Glutamatergic neuron (in vitro differentiated cells): Measurements from ENCODE around the gene CROCC2. TPM values are rescaled to one million over a fixed set of nuclear protein-coding genes. Genes with fewer than 3 reads are reported as not detected.
A peak's percentile ranks its signal among the peaks of the same experiment; 100 is the strongest.

ENCODE experiments used
- DNase-seq: peaks from one replicate; pipeline ENCODE4 v3.0.0; 2022
- H3K27ac Mint-ChIP-seq: one replicate; pipeline ENCODE4 v1.8.0; 2020; ENCODE audit warnings: mild to moderate bottlenecking, mixed read lengths, inconsistent platforms; ENCODE audit not compliant: unreplicated experiment
- H3K27me3 Mint-ChIP-seq: one replicate; pipeline ENCODE4 v1.8.0; 2020; ENCODE audit warnings: mild to moderate bottlenecking, moderate library complexity, mixed read lengths, inconsistent platforms; ENCODE audit not compliant: unreplicated experiment
- H3K36me3 Mint-ChIP-seq: one replicate; pipeline ENCODE4 v1.8.0; 2020; ENCODE audit warnings: mild to moderate bottlenecking, mixed read lengths, inconsistent platforms; ENCODE audit not compliant: unreplicated experiment
- H3K4me1 Mint-ChIP-seq: one replicate; pipeline ENCODE4 v1.8.0; 2020; ENCODE audit warnings: mild to moderate bottlenecking, low read depth, mixed read lengths, inconsistent platforms; ENCODE audit not compliant: unreplicated experiment
- H3K4me3 Mint-ChIP-seq: one replicate; pipeline ENCODE4 v1.8.0; 2020; ENCODE audit warnings: mild to moderate bottlenecking, mixed read lengths, inconsistent platforms; ENCODE audit not compliant: unreplicated experiment
- H3K9me3 Mint-ChIP-seq: one replicate; pipeline ENCODE4 v1.8.0; 2020; ENCODE audit warnings: mild to moderate bottlenecking, moderate library complexity, mixed read lengths, inconsistent platforms; ENCODE audit not compliant: unreplicated experiment
- CTCF ChIP-seq: fragments of 200-600 bp; sonication (generic); IDR thresholded peaks from one replicate; pipeline ENCODE4 v1.5.0; 2021; ENCODE audit not compliant: partially characterized antibody, unreplicated experiment
- total RNA-seq: library from RNA; stranded (reverse); fragmentation: NEBNext Ultra II Directional; extraction: Animal tissue kit (Norgen Biotek cat#: 25700); gene quantifications from one replicate; pipeline ENCODE4 v1.2.1, GENCODE V29; 2021; ENCODE audit not compliant: unreplicated experiment

Gene CROCC2
- total RNA-seq, 1 donor from 2014 or later: not detected

- DNase-seq: no peak
- TF ChIP-seq CTCF: no peak
- Mint-ChIP-seq H3K36me3 (peaks cover 3% of the 10 kb centered on the region), H3K27me3 (no peaks in the 10 kb centered on the region), H3K27ac (no peak overlapping the region), H3K9me3 (peaks cover 2% of the 10 kb centered on the region), H3K4me1 (no peaks in the 10 kb centered on the region), H3K4me3 (no peak overlapping the region)
These were observed 41.7 kb upstream of the CROCC2 start for GRCh38 chr2:240864475-240864874.

- Mint-ChIP-seq H3K4me1 (no peaks in the 10 kb centered on the region), H3K36me3 (no peaks in the 10 kb centered on the region), H3K9me3 (peaks cover 2% of the 10 kb centered on the region), H3K27me3 (no peaks in the 10 kb centered on the region), H3K27ac (no peak overlapping the region), H3K4me3 (no peak overlapping the region)
- no peak for DNase-seq
- no peak for TF ChIP-seq CTCF
These were observed 40.7 kb upstream of the CROCC2 start for GRCh38 chr2:240865391-240865790.

- Mint-ChIP-seq H3K4me3 (no peak within 1 kb of the TSS), H3K27me3 (peaks cover 6% of the 10 kb centered on the region), H3K9me3 (peaks cover 4% of the 10 kb centered on the region), H3K36me3 (no peaks in the 10 kb centered on the region), H3K27ac (peak within 1 kb of the TSS; percentile 69), H3K4me1 (no peaks in the 10 kb centered on the region)
- TF ChIP-seq CTCF: no peak
- no peak for DNase-seq
These were observed 37.6 kb upstream of the CROCC2 start, which contains the start of gene AGXT for GRCh38 chr2:240868286-240869108. Gene AGXT (plus strand): TSS chr2:240868824. CDS start chr2:240868866, 42 bp downstream.

- Mint-ChIP-seq H3K4me3 (no peak overlapping the region), H3K27me3 (peaks cover 6% of the 10 kb centered on the region), H3K9me3 (peaks cover 4% of the 10 kb centered on the region), H3K36me3 (no peaks in the 10 kb centered on the region), H3K4me1 (no peaks in the 10 kb centered on the region), H3K27ac (no peak overlapping the region)
- TF ChIP-seq CTCF: no peak
- no peak for DNase-seq
These were observed 36.8 kb upstream of the CROCC2 start for GRCh38 chr2:240869109-240869955.
